ENCODE data around the gene USP44. TPM values are rescaled to one million over a fixed set of nuclear protein-coding genes. Genes with fewer than 3 reads are reported as not detected.

USP44 gene
- total RNA-seq, 1 donor: 0.36 TPM

GRCh38 chr12:95545731-95546490 lies 5.4 kb downstream of the USP44 start:
- Histone ChIP-seq H3K79me2 (ENCODE audit: insufficient read depth, low read length) (no peaks in the 10 kb centered on the region), H3K36me3 (ENCODE audit: insufficient read depth, low read length) (no peaks in the 10 kb centered on the region), H3K27me3 (ENCODE audit: insufficient read depth, low read length) (peaks cover 51% of the 10 kb centered on the region), H3K27ac (ENCODE audit: low read depth, low read length) (no peak overlapping the region), H3K9me3 (ENCODE audit: low read depth, low read length) (peaks cover 7% of the 10 kb centered on the region), H3K4me2 (ENCODE audit: insufficient read depth, low read length) (no peak overlapping the region), H2AFZ (ENCODE audit: low read length) (no peak overlapping the region), H4K20me1 (ENCODE audit: insufficient read depth, low read length) (no peaks in the 10 kb centered on the region), H3K4me3 (ENCODE audit: insufficient read depth, low read length) (no peak overlapping the region), H3K4me1 (ENCODE audit: insufficient read depth, low read length) (no peaks in the 10 kb centered on the region)
- no peak for DNase-seq (ENCODE audit: insufficient read length, low spot score, missing footprints)
- TF ChIP-seq CTCF (IDR thresholded peaks at IDR 0.05; ENCODE audit: extremely low read depth, low read depth, low read length): no peak

DNA sequence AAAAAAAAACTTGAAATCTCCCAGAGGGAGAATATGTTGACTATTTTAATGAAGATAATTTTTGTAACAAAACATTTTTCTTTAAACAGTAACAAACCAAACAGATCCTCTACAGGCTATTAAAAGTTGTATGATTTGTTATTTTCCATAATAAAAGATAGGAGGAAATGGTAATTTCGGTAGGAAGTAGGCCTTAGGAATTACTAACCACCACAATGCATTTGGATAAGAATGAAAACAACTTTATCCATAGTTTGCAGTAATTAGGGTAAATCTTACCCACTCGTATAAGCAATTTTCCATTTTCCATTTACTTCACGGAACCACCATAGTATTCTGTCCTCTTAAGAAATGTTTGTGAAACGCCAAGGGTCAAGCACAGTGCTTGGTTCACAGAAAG lies 6.0 kb downstream of the USP44 start:
- Histone ChIP-seq H3K9me3 (ENCODE audit: low read depth, low read length) (peaks cover 7% of the 10 kb centered on the region), H4K20me1 (ENCODE audit: insufficient read depth, low read length) (no peaks in the 10 kb centered on the region), H3K36me3 (ENCODE audit: insufficient read depth, low read length) (no peaks in the 10 kb centered on the region), H3K4me3 (ENCODE audit: insufficient read depth, low read length) (no peak overlapping the region), H3K27me3 (ENCODE audit: insufficient read depth, low read length) (peaks cover 45% of the 10 kb centered on the region), H3K79me2 (ENCODE audit: insufficient read depth, low read length) (no peaks in the 10 kb centered on the region), H3K4me2 (ENCODE audit: insufficient read depth, low read length) (no peak overlapping the region), H3K4me1 (ENCODE audit: insufficient read depth, low read length) (no peaks in the 10 kb centered on the region), H2AFZ (ENCODE audit: low read length) (no peak overlapping the region), H3K27ac (ENCODE audit: low read depth, low read length) (no peak overlapping the region)
- no peak for TF ChIP-seq CTCF (IDR thresholded peaks at IDR 0.05; ENCODE audit: extremely low read depth, low read depth, low read length)
- DNase-seq (ENCODE audit: insufficient read length, low spot score, missing footprints): peak; percentile 60

GRCh38 chr12:95544756-95545155 lies 6.5 kb downstream of the USP44 start:
- no peak overlapping the region for H3K27ac ChIP-seq (ENCODE audit: low read depth, low read length)

More at GRCh38 chr12:95544756-95545155, 6.5 kb downstream of the USP44 start:
- no peaks in the 10 kb centered on the region for H3K36me3 ChIP-seq (ENCODE audit: insufficient read depth, low read length)
- H3K27me3 ChIP-seq (ENCODE audit: insufficient read depth, low read length): peaks cover 39% of the 10 kb centered on the region
- no peaks in the 10 kb centered on the region for H4K20me1 ChIP-seq (ENCODE audit: insufficient read depth, low read length)
- H3K9me3 ChIP-seq (ENCODE audit: low read depth, low read length): peaks cover 7% of the 10 kb centered on the region
- no peak for DNase-seq (ENCODE audit: insufficient read length, low spot score, missing footprints)
- TF ChIP-seq CTCF (IDR thresholded peaks at IDR 0.05; ENCODE audit: extremely low read depth, low read depth, low read length): no peak
- H3K4me1 ChIP-seq (ENCODE audit: insufficient read depth, low read length): no peaks in the 10 kb centered on the region
- no peak overlapping the region for H3K4me2 ChIP-seq (ENCODE audit: insufficient read depth, low read length)
- no peak overlapping the region for H2AFZ ChIP-seq (ENCODE audit: low read length)
- no peaks in the 10 kb centered on the region for H3K79me2 ChIP-seq (ENCODE audit: insufficient read depth, low read length)
- no peak overlapping the region for H3K4me3 ChIP-seq (ENCODE audit: insufficient read depth, low read length)

All from osteoblast (primary cell).